HepG2 (cell line): ENCODE data around the gene GRK5.

ENCODE experiments used
- CBX5 ChIP-seq: sonication (generic); formaldehyde crosslinking; IDR thresholded peaks from 2 replicates; pipeline ENCODE4 v1.4.0; 2020; ENCODE audit warnings: missing genetic modification reagents, borderline replicate concordance
- CREB1 ChIP-seq, 2 experiments: fragments of 450-650 bp in 1 of 2; IDR thresholded peaks; 2 replicates each; pipeline ENCODE4 v1.6.1; 2016 to 2017; ENCODE audit warnings: control low read depth in 1 of 2, mild to moderate bottlenecking in 1 of 2, missing compliant biosample characterization in 1 of 2, missing genetic modification characterization in 1 of 2
- EZH2 ChIP-seq: conservative IDR thresholded peaks from 2 replicates; pipeline ENCODE4 v1.6.1; 2012; ENCODE audit warnings: mild to moderate bottlenecking, low read depth, low read length, moderate library complexity
- HNRNPK ChIP-seq: fragments of 200-400 bp; formaldehyde crosslinking; IDR thresholded peaks from 2 replicates; pipeline ENCODE4 v1.6.1; 2018; ENCODE audit warnings: low read length, low read depth, moderate library complexity, mild to moderate bottlenecking; ENCODE audit not compliant: poor library complexity, severe bottlenecking
- NR2F2 ChIP-seq: IDR thresholded peaks from 2 replicates; pipeline ENCODE4 v1.6.1; 2012; ENCODE audit warnings: low read depth, inconsistent platforms, borderline replicate concordance
- POLR2AphosphoS5 ChIP-seq: IDR thresholded peaks from 2 replicates; pipeline ENCODE4 v1.6.1; 2012; ENCODE audit warnings: low read depth, low read length
- SMC3 ChIP-seq: IDR thresholded peaks from 2 replicates; pipeline ENCODE4 v1.6.1; 2011; ENCODE audit warnings: low read length, improper control_type of control experiment
- TCF7 ChIP-seq: sonication (generic); IDR thresholded peaks from 2 replicates; pipeline ENCODE4 v1.6.1; 2016; ENCODE audit warnings: antibody characterized with exemption, low read depth
- ZNF121 ChIP-seq: sonication (generic); formaldehyde crosslinking; IDR thresholded peaks from 2 replicates; pipeline ENCODE4 v1.5.0; 2020; ENCODE audit warnings: mild to moderate bottlenecking, missing genetic modification reagents
- ZNF674 ChIP-seq: sonication (generic); formaldehyde crosslinking; IDR thresholded peaks from 2 replicates; pipeline ENCODE4 v1.5.0; 2020; ENCODE audit warnings: low read depth, mild to moderate bottlenecking, missing genetic modification reagents
- ZNF713 ChIP-seq: sonication (generic); formaldehyde crosslinking; IDR thresholded peaks from 2 replicates; pipeline ENCODE4 v1.4.0; 2020; ENCODE audit warnings: mild to moderate bottlenecking, missing genetic modification reagents
- ZNF782 ChIP-seq: sonication (generic); formaldehyde crosslinking; IDR thresholded peaks from 2 replicates; pipeline ENCODE4 v1.4.0; 2020; ENCODE audit warnings: missing genetic modification reagents, mild to moderate bottlenecking, borderline replicate concordance
- TF ChIP-seq, protein P1 (sequence below): sonication (generic); formaldehyde crosslinking; IDR thresholded peaks from 2 replicates; pipeline ENCODE4 v1.4.0; 2020; ENCODE audit warnings: missing genetic modification reagents
- TF ChIP-seq, protein P2 (sequence below): sonication (generic); formaldehyde crosslinking; IDR thresholded peaks from 2 replicates; pipeline ENCODE4 v1.5.0; 2020; ENCODE audit warnings: mild to moderate bottlenecking, missing genetic modification reagents, moderate library complexity

DNA sequence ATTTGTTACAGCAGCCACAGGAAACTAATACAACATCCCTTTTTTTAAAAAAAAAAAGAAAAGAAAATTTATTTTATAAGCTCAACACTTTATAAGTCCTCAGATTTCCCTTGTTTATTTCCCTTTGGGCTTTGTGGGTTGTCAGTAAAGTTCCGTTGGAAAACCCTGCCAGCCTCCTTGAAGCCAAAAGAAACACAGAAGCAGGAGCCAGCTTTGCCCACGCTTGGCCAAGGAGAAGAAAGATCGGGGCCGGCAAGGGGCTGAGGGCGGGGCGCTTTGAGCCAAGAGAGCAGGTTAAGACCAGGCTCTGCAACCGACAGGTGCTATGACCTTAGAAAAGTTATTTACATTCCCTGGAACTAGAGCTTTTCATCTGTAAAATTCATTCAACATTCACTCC is 262.5 kb downstream of the GRK5 start:
- TF ChIP-seq ZNF674 (no peak), ZNF782 (no peak), CBX5 (CRISPR knock-in tag) (no peak), EZH2 (no peak), CREB1 (IDR thresholded peaks at IDR 0.05) (no peak), CREB1 (CRISPR knock-in tag; IDR thresholded peaks at IDR 0.05) (no peak), ZNF713 (CRISPR knock-in tag) (no peak), NR2F2 (no peak), TCF7 (no peak), POLR2AphosphoS5 (no peak), ZNF121 (CRISPR knock-in tag) (no peak), HNRNPK (no peak), SMC3 (no peak)
- TF ChIP-seq, protein P1, sequence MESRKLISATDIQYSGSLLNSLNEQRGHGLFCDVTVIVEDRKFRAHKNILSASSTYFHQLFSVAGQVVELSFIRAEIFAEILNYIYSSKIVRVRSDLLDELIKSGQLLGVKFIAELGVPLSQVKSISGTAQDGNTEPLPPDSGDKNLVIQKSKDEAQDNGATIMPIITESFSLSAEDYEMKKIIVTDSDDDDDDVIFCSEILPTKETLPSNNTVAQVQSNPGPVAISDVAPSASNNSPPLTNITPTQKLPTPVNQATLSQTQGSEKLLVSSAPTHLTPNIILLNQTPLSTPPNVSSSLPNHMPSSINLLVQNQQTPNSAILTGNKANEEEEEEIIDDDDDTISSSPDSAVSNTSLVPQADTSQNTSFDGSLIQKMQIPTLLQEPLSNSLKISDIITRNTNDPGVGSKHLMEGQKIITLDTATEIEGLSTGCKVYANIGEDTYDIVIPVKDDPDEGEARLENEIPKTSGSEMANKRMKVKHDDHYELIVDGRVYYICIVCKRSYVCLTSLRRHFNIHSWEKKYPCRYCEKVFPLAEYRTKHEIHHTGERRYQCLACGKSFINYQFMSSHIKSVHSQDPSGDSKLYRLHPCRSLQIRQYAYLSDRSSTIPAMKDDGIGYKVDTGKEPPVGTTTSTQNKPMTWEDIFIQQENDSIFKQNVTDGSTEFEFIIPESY (CRISPR knock-in tag): no peak
- TF ChIP-seq, protein P2, sequence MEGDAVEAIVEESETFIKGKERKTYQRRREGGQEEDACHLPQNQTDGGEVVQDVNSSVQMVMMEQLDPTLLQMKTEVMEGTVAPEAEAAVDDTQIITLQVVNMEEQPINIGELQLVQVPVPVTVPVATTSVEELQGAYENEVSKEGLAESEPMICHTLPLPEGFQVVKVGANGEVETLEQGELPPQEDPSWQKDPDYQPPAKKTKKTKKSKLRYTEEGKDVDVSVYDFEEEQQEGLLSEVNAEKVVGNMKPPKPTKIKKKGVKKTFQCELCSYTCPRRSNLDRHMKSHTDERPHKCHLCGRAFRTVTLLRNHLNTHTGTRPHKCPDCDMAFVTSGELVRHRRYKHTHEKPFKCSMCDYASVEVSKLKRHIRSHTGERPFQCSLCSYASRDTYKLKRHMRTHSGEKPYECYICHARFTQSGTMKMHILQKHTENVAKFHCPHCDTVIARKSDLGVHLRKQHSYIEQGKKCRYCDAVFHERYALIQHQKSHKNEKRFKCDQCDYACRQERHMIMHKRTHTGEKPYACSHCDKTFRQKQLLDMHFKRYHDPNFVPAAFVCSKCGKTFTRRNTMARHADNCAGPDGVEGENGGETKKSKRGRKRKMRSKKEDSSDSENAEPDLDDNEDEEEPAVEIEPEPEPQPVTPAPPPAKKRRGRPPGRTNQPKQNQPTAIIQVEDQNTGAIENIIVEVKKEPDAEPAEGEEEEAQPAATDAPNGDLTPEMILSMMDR (CRISPR knock-in tag): no peak
